ENCODE results near the gene PFDN5. TPM values are rescaled to one million over a fixed set of nuclear protein-coding genes. Genes with fewer than 3 reads are reported as not detected.
A peak's percentile ranks its signal among the peaks of the same experiment; 100 is the strongest.

PFDN5 gene
- total RNA-seq, 1 donor from 2014 or later, result 274 TPM

DNA sequence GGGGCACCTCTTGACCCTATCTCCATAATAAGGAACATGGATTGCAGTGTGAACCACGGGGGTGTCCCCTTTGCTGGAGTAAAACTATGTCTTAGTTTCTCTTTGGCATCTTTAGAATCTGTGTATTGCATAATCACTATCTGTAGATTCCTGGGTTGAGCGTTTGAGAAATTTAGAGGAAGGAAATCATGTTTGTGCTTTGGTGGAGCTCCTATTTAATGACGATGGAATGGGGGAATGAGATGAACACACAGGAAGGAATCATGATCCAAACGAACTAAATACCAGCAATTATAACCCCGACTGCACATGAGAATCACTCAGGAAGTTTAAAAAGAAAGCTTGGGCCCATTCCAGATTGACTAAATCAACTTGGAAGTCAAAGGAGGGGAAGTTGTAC, 2.8 kb downstream of the PFDN5 start:
- Mint-ChIP-seq H3K4me3 (ENCODE audit: unreplicated experiment) (no peak overlapping the region), H3K4me1 (ENCODE audit: low read depth) (peaks cover 74% of the 10 kb centered on the region), H3K27ac (ENCODE audit: unreplicated experiment) (peak overlapping the region; percentile 96), H3K36me3 (ENCODE audit: low read depth) (peaks cover 11% of the 10 kb centered on the region), H3K9me3 (ENCODE audit: low read depth) (no peaks in the 10 kb centered on the region), H3K27me3 (ENCODE audit: low read depth) (no peaks in the 10 kb centered on the region)
- no peak for DNase-seq (ENCODE audit: low spot score)
- TF ChIP-seq, protein P1, sequence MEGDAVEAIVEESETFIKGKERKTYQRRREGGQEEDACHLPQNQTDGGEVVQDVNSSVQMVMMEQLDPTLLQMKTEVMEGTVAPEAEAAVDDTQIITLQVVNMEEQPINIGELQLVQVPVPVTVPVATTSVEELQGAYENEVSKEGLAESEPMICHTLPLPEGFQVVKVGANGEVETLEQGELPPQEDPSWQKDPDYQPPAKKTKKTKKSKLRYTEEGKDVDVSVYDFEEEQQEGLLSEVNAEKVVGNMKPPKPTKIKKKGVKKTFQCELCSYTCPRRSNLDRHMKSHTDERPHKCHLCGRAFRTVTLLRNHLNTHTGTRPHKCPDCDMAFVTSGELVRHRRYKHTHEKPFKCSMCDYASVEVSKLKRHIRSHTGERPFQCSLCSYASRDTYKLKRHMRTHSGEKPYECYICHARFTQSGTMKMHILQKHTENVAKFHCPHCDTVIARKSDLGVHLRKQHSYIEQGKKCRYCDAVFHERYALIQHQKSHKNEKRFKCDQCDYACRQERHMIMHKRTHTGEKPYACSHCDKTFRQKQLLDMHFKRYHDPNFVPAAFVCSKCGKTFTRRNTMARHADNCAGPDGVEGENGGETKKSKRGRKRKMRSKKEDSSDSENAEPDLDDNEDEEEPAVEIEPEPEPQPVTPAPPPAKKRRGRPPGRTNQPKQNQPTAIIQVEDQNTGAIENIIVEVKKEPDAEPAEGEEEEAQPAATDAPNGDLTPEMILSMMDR (IDR thresholded peaks at IDR 0.05), result no peak

DNA sequence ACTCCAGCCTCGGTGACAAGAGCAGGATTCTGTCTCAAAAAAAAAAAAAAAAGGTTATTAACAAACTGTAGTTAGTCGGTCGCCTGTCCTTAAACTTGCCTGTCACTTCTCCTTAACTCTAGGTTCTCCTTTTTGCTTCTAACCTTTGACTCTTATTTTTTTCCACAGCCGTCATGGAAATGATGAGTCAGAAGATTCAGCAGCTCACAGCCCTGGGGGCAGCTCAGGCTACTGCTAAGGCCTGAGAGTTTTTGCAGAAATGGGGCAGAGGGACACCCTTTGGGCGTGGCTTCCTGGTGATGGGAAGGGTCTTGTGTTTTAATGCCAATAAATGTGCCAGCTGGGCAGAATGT, 3.7 kb downstream of the PFDN5 start:
- TF ChIP-seq, protein P1 (IDR thresholded peaks at IDR 0.05), result no peak
- peaks cover 15% of the 10 kb centered on the region for H3K36me3 Mint-ChIP-seq (ENCODE audit: low read depth)

DNA sequence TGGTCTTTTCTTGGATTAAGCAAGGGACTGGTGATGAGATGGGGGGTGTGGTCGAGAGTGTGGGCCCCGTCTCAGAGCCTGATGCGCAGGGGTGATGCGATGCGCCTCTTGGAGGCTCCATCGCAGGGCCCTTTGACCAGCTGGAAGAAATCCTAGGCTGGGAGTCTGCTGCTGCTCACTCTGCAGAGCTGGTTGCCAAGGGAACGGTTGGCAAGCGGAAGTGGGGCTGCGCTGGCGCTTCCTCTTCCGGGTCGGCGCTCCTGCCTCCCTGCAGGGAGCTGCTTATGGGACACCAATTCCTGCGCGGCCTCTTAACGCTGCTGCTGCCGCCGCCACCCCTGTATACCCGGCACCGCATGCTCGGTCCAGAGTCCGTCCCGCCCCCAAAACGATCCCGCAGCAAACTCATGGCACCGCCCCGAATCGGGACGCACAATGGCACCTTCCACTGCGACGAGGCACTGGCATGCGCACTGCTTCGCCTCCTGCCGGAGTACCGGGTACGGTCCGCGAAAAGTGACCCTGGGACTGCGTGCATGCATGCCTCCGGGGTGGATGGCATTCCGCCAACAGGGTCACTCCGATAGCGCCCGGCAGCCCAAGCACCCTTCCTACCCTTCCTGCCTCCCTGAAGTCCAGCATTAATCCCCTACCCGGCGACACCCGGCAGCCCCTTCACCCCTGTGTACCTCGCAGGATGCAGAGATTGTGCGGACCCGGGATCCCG, 4.3 kb downstream of the PFDN5 start, which contains the start of gene MYG1:
Gene MYG1, plus strand, starts transcription at position 242 of the 727 bp plus-strand sequence. Its CDS starts 43 bp downstream, at position 285.
- Mint-ChIP-seq H3K4me1 (ENCODE audit: low read depth) (peaks cover 74% of the 10 kb centered on the region), H3K27me3 (ENCODE audit: low read depth) (no peaks in the 10 kb centered on the region), H3K9me3 (ENCODE audit: low read depth) (no peaks in the 10 kb centered on the region), H3K27ac (ENCODE audit: unreplicated experiment) (peak within 1 kb of the TSS; percentile 96), H3K4me3 (ENCODE audit: unreplicated experiment) (peak within 1 kb of the TSS; percentile 84), H3K36me3 (ENCODE audit: low read depth) (peaks cover 15% of the 10 kb centered on the region)
- DNase-seq (ENCODE audit: low spot score), result peak; percentile 97
- TF ChIP-seq, protein P1 (IDR thresholded peaks at IDR 0.05), result peak; percentile 65

More for the DNA sequence above, 3.7 kb downstream of the PFDN5 start:
- Mint-ChIP-seq H3K4me3 (ENCODE audit: unreplicated experiment) (peak overlapping the region; percentile 84), H3K27ac (ENCODE audit: unreplicated experiment) (peak overlapping the region; percentile 96), H3K9me3 (ENCODE audit: low read depth) (no peaks in the 10 kb centered on the region), H3K27me3 (ENCODE audit: low read depth) (no peaks in the 10 kb centered on the region), H3K4me1 (ENCODE audit: low read depth) (peaks cover 74% of the 10 kb centered on the region)
- no peak for DNase-seq (ENCODE audit: low spot score)

DNA sequence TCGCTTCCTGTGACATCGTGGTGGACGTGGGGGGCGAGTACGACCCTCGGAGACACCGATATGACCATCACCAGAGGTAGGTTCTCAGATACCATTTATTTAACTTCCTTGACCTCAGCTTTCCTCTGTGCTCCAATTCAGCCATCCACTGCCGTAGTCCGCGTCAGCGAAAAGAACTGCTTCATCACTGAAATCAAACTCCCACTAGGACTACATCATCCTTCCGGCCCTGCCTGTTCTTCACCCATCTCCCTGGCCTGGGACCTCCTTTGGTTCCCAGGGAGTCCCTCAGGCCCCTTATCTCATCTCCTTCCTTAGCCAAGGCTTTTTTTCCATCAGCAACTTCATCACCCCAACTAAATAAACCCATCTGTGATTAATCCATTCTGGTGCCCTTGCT, 4.8 kb downstream of the PFDN5 start:
- TF ChIP-seq, protein P1 (IDR thresholded peaks at IDR 0.05), result no peak
- no peak for DNase-seq (ENCODE audit: low spot score)
- H3K4me1 Mint-ChIP-seq (ENCODE audit: low read depth), result peaks cover 69% of the 10 kb centered on the region
- H3K27ac Mint-ChIP-seq (ENCODE audit: unreplicated experiment), result peak overlapping the region; percentile 96
- no peaks in the 10 kb centered on the region for H3K9me3 Mint-ChIP-seq (ENCODE audit: low read depth)
- H3K36me3 Mint-ChIP-seq (ENCODE audit: low read depth), result peaks cover 15% of the 10 kb centered on the region
- no peaks in the 10 kb centered on the region for H3K27me3 Mint-ChIP-seq (ENCODE audit: low read depth)
- peak overlapping the region; percentile 84 for H3K4me3 Mint-ChIP-seq (ENCODE audit: unreplicated experiment)

DNA sequence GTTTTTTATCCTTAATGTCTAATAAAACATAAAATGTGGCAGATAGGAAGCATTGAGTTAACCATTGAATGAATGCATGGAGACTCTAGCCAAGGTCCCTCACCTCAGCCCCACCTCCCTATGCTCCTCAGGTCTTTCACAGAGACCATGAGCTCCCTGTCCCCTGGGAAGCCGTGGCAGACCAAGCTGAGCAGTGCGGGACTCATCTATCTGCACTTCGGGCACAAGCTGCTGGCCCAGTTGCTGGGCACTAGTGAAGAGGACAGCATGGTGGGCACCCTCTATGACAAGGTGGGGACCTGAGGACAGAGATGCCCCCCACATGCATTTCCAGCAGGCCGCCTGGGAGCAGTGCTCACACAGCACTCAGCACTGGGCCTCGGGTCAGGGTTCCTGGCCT, 7.6 kb downstream of the PFDN5 start:
- Mint-ChIP-seq H3K27me3 (ENCODE audit: low read depth) (no peaks in the 10 kb centered on the region), H3K4me3 (ENCODE audit: unreplicated experiment) (no peak overlapping the region), H3K4me1 (ENCODE audit: low read depth) (peaks cover 45% of the 10 kb centered on the region), H3K36me3 (ENCODE audit: low read depth) (peaks cover 25% of the 10 kb centered on the region), H3K27ac (ENCODE audit: unreplicated experiment) (peak overlapping the region; percentile 79), H3K9me3 (ENCODE audit: low read depth) (no peaks in the 10 kb centered on the region)
- no peak for DNase-seq (ENCODE audit: low spot score)
- TF ChIP-seq, protein P1 (IDR thresholded peaks at IDR 0.05), result no peak
